HG03354 (cell line): ENCODE results near the gene NLRX1.
"Not testable (repeated sequence)": the region's sequence is repeated elsewhere in the genome, so short reads cannot be mapped to it uniquely, and the experiment has no call there.

Source experiments
- ATAC-seq: cut with Tn5 transposase; IDR thresholded peaks from one replicate; pipeline ENCODE4 v1.9.1; 2021; ENCODE audit warnings: mild to moderate bottlenecking; ENCODE audit not compliant: unreplicated experiment, poor library complexity, severe bottlenecking

Gene NLRX1, protein sequence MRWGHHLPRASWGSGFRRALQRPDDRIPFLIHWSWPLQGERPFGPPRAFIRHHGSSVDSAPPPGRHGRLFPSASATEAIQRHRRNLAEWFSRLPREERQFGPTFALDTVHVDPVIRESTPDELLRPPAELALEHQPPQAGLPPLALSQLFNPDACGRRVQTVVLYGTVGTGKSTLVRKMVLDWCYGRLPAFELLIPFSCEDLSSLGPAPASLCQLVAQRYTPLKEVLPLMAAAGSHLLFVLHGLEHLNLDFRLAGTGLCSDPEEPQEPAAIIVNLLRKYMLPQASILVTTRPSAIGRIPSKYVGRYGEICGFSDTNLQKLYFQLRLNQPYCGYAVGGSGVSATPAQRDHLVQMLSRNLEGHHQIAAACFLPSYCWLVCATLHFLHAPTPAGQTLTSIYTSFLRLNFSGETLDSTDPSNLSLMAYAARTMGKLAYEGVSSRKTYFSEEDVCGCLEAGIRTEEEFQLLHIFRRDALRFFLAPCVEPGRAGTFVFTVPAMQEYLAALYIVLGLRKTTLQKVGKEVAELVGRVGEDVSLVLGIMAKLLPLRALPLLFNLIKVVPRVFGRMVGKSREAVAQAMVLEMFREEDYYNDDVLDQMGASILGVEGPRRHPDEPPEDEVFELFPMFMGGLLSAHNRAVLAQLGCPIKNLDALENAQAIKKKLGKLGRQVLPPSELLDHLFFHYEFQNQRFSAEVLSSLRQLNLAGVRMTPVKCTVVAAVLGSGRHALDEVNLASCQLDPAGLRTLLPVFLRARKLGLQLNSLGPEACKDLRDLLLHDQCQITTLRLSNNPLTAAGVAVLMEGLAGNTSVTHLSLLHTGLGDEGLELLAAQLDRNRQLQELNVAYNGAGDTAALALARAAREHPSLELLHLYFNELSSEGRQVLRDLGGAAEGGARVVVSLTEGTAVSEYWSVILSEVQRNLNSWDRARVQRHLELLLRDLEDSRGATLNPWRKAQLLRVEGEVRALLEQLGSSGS

GRCh38 chr11:119168471-119169281 lies at the start of gene NLRX1:
TSS of gene NLRX1 (plus strand) at chr11:119168725. CDS start at chr11:119171404, 2,679 bp downstream.
- ATAC-seq, result peak; percentile 89

GRCh38 chr11:119118946-119119345 lies 49.6 kb upstream of the NLRX1 start:
- ATAC-seq, result no peak

GRCh38 chr11:119120639-119121007 lies 47.9 kb upstream of the NLRX1 start:
- ATAC-seq, result no peak

- peak; percentile 94 for ATAC-seq
Measured at GRCh38 chr11:119121008-119121810, 47.3 kb upstream of the NLRX1 start, which contains the start of gene HINFP. TSS of gene HINFP (plus strand) at chr11:119121580. CDS start at chr11:119126945, 5,365 bp downstream.

GRCh38 chr11:119121811-119122124 lies 46.8 kb upstream of the NLRX1 start:
- peak; percentile 15 for ATAC-seq

DNA sequence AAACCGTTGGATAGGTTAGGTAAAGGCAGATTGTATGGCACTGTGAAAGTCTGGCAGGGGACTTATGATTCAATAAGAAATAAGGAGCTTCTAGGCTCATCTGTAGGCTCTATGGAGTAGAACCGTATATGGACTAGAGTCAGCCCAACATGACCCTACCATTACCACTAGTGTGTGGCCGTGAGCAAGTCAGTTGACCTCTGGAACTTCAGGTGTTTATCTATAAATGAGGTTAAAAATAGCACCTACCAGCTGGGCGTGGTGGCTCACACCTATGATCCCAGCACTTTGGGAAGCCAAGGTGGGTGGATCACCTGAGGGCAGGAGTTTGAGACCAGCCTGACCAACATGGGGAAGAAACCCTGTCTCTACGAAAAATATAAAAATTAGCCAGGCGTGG lies 42.7 kb upstream of the NLRX1 start:
- no peak for ATAC-seq

- no peak for ATAC-seq
Measured at GRCh38 chr11:119126675-119127268, 41.8 kb upstream of the NLRX1 start.

- ATAC-seq, result no peak
Measured at GRCh38 chr11:119130662-119131061, 37.9 kb upstream of the NLRX1 start.

GRCh38 chr11:119134389-119134978 lies 34.0 kb upstream of the NLRX1 start:
- no peak for ATAC-seq

- not testable (repeated sequence) for ATAC-seq
Measured at GRCh38 chr11:119139276-119139675, 29.2 kb upstream of the NLRX1 start.

- peak; percentile 69 for ATAC-seq
Measured at GRCh38 chr11:119144825-119145486, 23.6 kb upstream of the NLRX1 start.

- no peak for ATAC-seq
Measured at GRCh38 chr11:119145551-119145950, 23.0 kb upstream of the NLRX1 start.

- ATAC-seq, result no peak
Measured at GRCh38 chr11:119147604-119148333, 20.8 kb upstream of the NLRX1 start.

DNA sequence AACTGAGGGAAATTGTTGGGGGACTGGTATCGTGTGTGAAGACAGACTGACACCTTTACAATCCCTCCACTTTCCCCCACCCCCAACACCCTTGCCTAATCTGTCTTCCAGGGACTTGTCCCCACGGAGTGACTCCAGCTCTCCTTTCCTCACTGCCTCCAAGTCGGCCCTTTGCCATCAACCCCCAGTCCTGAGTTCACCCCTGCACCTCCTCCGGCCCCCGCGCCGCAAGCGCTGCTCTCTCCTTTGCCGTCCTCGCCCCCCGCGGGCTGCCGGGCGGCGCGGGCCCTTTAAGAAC lies 19.9 kb upstream of the NLRX1 start:
- no peak for ATAC-seq

GRCh38 chr11:119149018-119149785 lies 19.3 kb upstream of the NLRX1 start, which contains the start of gene ABCG4:
TSS of gene ABCG4 (plus strand) at chr11:119149052. CDS start at chr11:119149966, 914 bp downstream.
- ATAC-seq, result no peak

DNA sequence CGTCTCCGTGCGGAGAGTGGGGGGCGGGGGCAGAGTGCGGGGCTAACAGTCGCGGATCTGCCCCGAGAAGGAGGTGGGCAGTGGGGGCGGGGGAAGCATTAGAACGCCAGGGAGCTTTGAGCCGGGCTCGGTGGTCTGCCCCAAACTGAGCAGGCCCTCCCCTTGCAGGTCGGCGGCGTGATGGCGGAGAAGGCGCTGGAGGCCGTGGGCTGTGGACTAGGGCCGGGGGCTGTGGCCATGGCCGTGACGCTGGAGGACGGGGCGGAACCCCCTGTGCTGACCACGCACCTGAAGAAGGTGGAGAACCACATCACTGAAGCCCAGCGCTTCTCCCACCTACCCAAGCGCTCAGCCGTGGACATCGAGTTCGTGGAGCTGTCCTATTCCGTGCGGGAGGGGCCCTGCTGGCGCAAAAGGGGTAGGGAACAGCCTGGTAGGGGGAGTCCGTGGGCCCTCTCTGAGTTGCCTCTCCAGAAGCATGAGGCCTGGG lies 18.7 kb upstream of the NLRX1 start:
- no peak for ATAC-seq
